OCI-LY7 (cell line): ENCODE results near the gene OSGIN1. TPM values are rescaled to one million over a fixed set of nuclear protein-coding genes. Genes with fewer than 3 reads are reported as not detected.

Experiments
- BruUV-seq: library from RNA; stranded (reverse); fragments of 400-500 nt; replicated peaks from 2 replicates; lab custom pipeline; 2021; lab: Mats Ljungman, UMichigan
- CTCF ChIA-PET: fragments of 300-600 bp; sonication (Branson Sonifier 250); formaldehyde crosslinking; loops from one replicate; lab custom pipeline; 2022; ENCODE audit warnings: antibody characterized with exemption; ENCODE audit not compliant: unreplicated experiment; lab: Charles Lee
- POLR2A ChIA-PET: fragments of 300-600 bp; sonication (Branson Sonifier 250); formaldehyde crosslinking; loops from one replicate; lab custom pipeline; 2022; ENCODE audit warnings: antibody characterized with exemption; lab: Charles Lee
- DNase-seq: peaks from one replicate; pipeline ENCODE4 v3.0.0-alpha.2; 2015; ENCODE audit warnings: low spot score
- H2AFZ ChIP-seq: fragments of 200-600 bp; sonication (generic), shearing (Covaris generic); 2 replicates; pipeline ENCODE4 v1.6.1; 2014; ENCODE audit warnings: mild to moderate bottlenecking, antibody characterized with exemption, low read length, moderate library complexity
- H3K27ac ChIP-seq: fragments of 200-600 bp; sonication (generic); 2 replicates; pipeline ENCODE4 v1.5.1; 2014; ENCODE audit warnings: mixed run types, low read depth, mild to moderate bottlenecking, moderate library complexity, low read length, inconsistent platforms; ENCODE audit not compliant: poor library complexity, severe bottlenecking
- H3K36me3 ChIP-seq: fragments of 200-600 bp; sonication (generic); 2 replicates; pipeline ENCODE4 v1.6.1; 2014; ENCODE audit warnings: mild to moderate bottlenecking, antibody characterized with exemption, low read length, moderate library complexity, mixed read lengths; ENCODE audit not compliant: insufficient read depth
- H3K4me1 ChIP-seq: fragments of 200-600 bp; sonication (generic); 2 replicates; pipeline ENCODE4 v1.5.1; 2014; ENCODE audit warnings: mild to moderate bottlenecking, low read length; ENCODE audit not compliant: insufficient read depth, poor library complexity, severe bottlenecking
- H3K4me2 ChIP-seq: fragments of 200-600 bp; sonication (generic); 2 replicates; pipeline ENCODE4 v1.6.1; 2014; ENCODE audit warnings: mild to moderate bottlenecking, low read length
- H3K4me3 ChIP-seq: fragments of 200-600 bp; sonication (generic); 2 replicates; pipeline ENCODE4 v1.5.1; 2014; ENCODE audit warnings: mild to moderate bottlenecking, low read depth, low read length; ENCODE audit not compliant: poor library complexity, severe bottlenecking
- H3K79me2 ChIP-seq: fragments of 200-600 bp; sonication (generic); 2 replicates; pipeline ENCODE4 v1.6.1; 2016; ENCODE audit warnings: low read depth, mild to moderate bottlenecking, low read length, moderate library complexity, mixed read lengths; ENCODE audit not compliant: insufficient read depth
- H3K9me2 ChIP-seq: fragments of 200-600 bp; sonication (generic); 2 replicates; pipeline ENCODE4 v1.6.1; 2016; ENCODE audit warnings: mild to moderate bottlenecking, low read length, mixed read lengths; ENCODE audit not compliant: insufficient read depth
- H3K9me3 ChIP-seq: fragments of 200-600 bp; sonication (generic); 2 replicates; pipeline ENCODE4 v1.6.1; 2014; ENCODE audit warnings: mild to moderate bottlenecking, mixed run types, low read length, mixed read lengths
- H4K20me1 ChIP-seq: fragments of 200-600 bp; sonication (generic); 2 replicates; pipeline ENCODE4 v1.6.1; 2014; ENCODE audit warnings: mild to moderate bottlenecking, antibody characterized with exemption, low read length, moderate library complexity, mixed read lengths; ENCODE audit not compliant: insufficient read depth
- EZH2phosphoT487 ChIP-seq: fragments of 200-600 bp; sonication (generic); IDR thresholded peaks from 2 replicates; pipeline ENCODE4 v1.6.1; 2018; ENCODE audit warnings: low read depth, borderline replicate concordance, mild to moderate bottlenecking, mixed run types, antibody characterized with exemption, low read length, moderate library complexity, mixed read lengths
- intact Hi-C: fragments of 100-400 bp; cut with micrococcal nuclease; formaldehyde crosslinking; loops from one replicate; pipeline ENCODE4 v1.10.0; 2022; ENCODE audit not compliant: unreplicated experiment
- total RNA-seq, 2 experiments: library from RNA; depleted of rRNA in 1 of 2; stranded (reverse); fragments of >200 nt in 1 of 2; shearing (Covaris generic) in 1 of 2; gene quantifications; 2 replicates each; pipeline ENCODE4 v1.2.3, GENCODE V29; 2014 to 2022
- TF ChIP-seq, protein P1 (sequence below): fragments of 200-600 bp; sonication (generic); conservative IDR thresholded peaks from 2 replicates; pipeline ENCODE4 v1.5.1; 2014; ENCODE audit warnings: mild to moderate bottlenecking, antibody characterized with exemption, low read length, moderate library complexity, mixed read lengths

The OSGIN1 gene
- total RNA-seq, 2 experiments from 2014 or later: 0.28 to 1.0 TPM

DNA sequence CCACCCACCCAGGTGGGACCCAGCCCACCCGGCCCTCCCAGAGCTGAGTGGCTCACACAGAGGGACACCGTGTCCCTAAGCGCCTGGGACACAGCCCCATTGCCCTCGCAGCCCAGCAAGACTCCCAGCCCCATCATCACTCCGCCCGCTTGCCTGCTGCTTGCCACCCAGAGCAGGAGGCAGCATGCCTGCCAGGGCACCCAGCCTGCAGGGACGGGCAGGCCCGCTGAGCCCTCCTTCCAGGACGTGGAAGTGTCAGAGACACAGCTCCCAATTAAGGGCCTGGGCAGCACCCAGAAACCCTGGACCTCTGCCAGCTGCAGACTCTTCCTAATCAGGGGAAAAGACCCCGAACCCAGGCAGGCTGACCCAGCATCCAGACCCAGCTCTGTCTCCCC is 17.2 kb upstream of the OSGIN1 start:
- TF ChIP-seq EZH2phosphoT487: no peak
- TF ChIP-seq, protein P1, sequence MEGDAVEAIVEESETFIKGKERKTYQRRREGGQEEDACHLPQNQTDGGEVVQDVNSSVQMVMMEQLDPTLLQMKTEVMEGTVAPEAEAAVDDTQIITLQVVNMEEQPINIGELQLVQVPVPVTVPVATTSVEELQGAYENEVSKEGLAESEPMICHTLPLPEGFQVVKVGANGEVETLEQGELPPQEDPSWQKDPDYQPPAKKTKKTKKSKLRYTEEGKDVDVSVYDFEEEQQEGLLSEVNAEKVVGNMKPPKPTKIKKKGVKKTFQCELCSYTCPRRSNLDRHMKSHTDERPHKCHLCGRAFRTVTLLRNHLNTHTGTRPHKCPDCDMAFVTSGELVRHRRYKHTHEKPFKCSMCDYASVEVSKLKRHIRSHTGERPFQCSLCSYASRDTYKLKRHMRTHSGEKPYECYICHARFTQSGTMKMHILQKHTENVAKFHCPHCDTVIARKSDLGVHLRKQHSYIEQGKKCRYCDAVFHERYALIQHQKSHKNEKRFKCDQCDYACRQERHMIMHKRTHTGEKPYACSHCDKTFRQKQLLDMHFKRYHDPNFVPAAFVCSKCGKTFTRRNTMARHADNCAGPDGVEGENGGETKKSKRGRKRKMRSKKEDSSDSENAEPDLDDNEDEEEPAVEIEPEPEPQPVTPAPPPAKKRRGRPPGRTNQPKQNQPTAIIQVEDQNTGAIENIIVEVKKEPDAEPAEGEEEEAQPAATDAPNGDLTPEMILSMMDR: no peak
- ChIA-PET CTCF (no interaction called here), POLR2A (no interaction called here)
- Histone ChIP-seq H2AFZ (no peak overlapping the region), H3K79me2 (no peaks in the 10 kb centered on the region), H3K4me1 (no peaks in the 10 kb centered on the region), H3K36me3 (no peaks in the 10 kb centered on the region), H3K4me3 (no peak overlapping the region), H4K20me1 (no peaks in the 10 kb centered on the region), H3K9me3 (no peaks in the 10 kb centered on the region), H3K9me2 (no peaks in the 10 kb centered on the region), H3K27ac (no peak overlapping the region), H3K4me2 (no peak overlapping the region)
- DNase-seq: no peak
- BruUV-seq: no TSS peak
- intact Hi-C loops: no loop called here

DNA sequence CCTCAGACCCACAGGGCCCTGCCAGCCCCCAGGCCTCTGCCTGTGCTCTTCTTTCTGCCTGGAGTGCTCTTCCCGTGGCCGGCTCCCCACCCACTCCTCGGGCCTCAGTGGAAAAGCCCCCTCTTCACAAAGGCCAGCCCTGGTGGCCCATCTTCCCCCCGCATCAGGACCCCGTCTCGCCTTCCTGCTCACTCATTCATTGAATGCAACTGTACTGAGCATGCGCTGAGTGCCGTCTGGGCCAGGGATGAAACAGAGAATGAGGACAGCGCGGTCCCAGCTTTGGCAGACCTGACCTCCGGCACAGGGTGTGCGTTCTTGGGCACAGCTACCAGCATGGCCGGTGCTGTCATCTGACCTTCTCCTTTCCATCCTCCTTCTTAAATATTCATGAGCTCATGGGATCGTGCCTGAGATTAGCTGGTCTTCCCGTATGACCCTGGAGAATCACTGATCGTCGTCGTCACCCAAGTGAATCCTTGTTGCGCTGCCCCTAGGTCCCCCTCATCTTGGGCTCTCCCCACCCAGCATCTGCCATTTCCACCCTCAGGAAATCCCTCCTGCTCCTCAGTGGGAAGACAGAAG is 16.4 kb upstream of the OSGIN1 start:
- no TSS peak for BruUV-seq
- intact Hi-C loops: no loop called here
- Histone ChIP-seq H3K4me3 (no peak overlapping the region), H2AFZ (no peak overlapping the region), H3K9me2 (no peaks in the 10 kb centered on the region), H3K9me3 (no peaks in the 10 kb centered on the region), H3K27ac (no peak overlapping the region), H3K4me2 (no peak overlapping the region), H4K20me1 (no peaks in the 10 kb centered on the region), H3K4me1 (no peaks in the 10 kb centered on the region), H3K79me2 (no peaks in the 10 kb centered on the region), H3K36me3 (no peaks in the 10 kb centered on the region)
- TF ChIP-seq, protein P1: no peak
- TF ChIP-seq EZH2phosphoT487: no peak
- POLR2A ChIA-PET: no interaction called here
- CTCF ChIA-PET: no interaction called here
- no peak for DNase-seq

GRCh38 chr16:83937267-83937666 is 15.8 kb upstream of the OSGIN1 start:
- DNase-seq: no peak
- Histone ChIP-seq H3K9me3 (no peaks in the 10 kb centered on the region), H3K4me1 (no peaks in the 10 kb centered on the region), H2AFZ (no peak overlapping the region), H3K79me2 (no peaks in the 10 kb centered on the region), H4K20me1 (no peaks in the 10 kb centered on the region), H3K9me2 (no peaks in the 10 kb centered on the region), H3K4me2 (no peak overlapping the region), H3K4me3 (no peak overlapping the region), H3K27ac (no peak overlapping the region), H3K36me3 (no peaks in the 10 kb centered on the region)
- intact Hi-C loops: no loop called here
- BruUV-seq: no TSS peak
- ChIA-PET CTCF (no interaction called here), POLR2A (no interaction called here)
- TF ChIP-seq EZH2phosphoT487: no peak
- TF ChIP-seq, protein P1: no peak
